22Rv1 (cell line): ENCODE data around the gene MAX.

Experiments used
- CTCF ChIP-seq: fragments of 450-650 bp; IDR thresholded peaks from 2 replicates; pipeline ENCODE4 v1.5.1; 2017; ENCODE audit warnings: mild to moderate bottlenecking
- ZFX ChIP-seq: fragments of 450-650 bp; IDR thresholded peaks from 2 replicates; pipeline ENCODE4 v1.6.1; 2017; ENCODE audit warnings: antibody characterized with exemption, borderline replicate concordance

DNA sequence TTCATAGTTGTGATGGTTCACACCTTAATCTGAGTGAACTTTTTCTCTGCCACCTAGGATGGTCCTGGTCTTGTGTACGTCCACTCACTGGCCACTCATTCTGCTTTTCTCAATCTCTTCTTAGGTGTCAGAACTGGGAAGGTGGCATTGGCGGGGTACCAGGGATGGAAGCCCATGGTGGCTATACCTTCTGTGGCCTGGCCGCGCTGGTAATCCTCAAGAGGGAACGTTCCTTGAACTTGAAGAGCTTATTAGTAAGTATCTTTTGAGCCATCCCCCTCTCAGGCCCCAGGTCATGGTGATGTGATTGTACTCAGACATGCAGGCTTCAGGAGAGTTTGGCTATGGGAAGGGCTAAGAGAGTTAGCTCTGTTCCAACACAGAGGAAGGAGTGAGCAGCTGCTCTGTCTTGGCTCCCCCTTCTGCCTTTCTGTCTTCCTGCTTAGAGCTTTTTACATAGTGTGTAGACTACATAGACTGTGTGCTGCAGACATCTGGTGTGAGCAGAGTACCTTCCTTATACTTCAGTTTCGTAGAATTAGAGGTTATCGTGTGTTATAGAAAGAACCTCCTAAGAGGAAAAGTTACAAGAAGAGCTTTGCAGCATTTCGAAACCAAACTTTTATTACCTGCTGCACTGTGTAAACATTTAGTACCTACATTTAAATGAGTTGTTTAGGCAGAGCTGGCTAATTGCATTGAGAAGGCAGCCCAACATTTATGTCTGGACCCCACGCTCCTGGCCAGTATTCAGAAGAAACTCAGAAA, 61.5 kb downstream of the MAX start:
- TF ChIP-seq CTCF (no peak), ZFX (no peak)
